GM19468 (cell line): Measurements from ENCODE around the gene ZNF655.
"Not testable (repeated sequence)": the region's sequence is repeated elsewhere in the genome, so short reads cannot be mapped to it uniquely, and the experiment has no call there.

Experiments
- ATAC-seq: cut with Tn5 transposase; IDR thresholded peaks from one replicate; pipeline ENCODE4 v1.9.1; 2021; ENCODE audit warnings: mild to moderate bottlenecking, moderate library complexity, moderate number of reproducible peaks; ENCODE audit not compliant: unreplicated experiment; ENCODE audit errors: extremely low read depth

Gene ZNF655

DNA sequence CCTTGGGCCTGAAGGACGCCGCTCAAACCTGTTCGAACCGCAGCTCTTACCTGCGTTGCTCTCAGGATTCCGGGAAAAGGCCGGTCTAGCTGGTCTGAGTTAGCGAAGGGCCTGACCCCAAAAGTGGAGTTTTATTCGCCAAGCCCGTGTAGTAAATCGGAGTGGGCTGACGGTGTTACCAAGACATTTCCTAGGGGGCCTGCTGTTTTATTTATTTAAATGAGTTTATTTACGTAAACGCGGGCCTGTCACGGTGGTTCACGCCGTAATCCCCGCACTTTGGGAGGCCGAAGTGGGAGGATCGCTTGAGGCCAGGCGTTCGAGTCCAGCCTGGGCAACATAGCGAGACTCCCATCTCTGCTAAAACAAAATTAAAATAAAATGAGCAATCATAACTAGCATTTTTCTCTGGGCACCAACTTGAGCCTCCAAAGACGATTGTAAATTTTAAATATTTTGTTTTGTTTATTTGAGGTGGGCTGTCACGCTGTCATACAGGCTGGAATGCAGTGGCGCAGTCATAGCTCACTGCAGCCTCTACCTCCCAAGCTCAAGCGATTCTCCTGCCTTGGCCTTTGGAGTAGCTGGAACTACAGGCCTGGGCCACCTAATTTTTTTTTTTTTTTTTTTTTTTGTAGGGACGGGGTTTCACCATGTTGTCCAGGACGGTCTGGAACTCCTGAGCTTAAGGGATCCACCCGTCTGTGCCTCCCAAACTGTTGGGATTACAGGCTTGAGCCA is 903 bp downstream of the ZNF655 start:
- no peak for ATAC-seq

DNA sequence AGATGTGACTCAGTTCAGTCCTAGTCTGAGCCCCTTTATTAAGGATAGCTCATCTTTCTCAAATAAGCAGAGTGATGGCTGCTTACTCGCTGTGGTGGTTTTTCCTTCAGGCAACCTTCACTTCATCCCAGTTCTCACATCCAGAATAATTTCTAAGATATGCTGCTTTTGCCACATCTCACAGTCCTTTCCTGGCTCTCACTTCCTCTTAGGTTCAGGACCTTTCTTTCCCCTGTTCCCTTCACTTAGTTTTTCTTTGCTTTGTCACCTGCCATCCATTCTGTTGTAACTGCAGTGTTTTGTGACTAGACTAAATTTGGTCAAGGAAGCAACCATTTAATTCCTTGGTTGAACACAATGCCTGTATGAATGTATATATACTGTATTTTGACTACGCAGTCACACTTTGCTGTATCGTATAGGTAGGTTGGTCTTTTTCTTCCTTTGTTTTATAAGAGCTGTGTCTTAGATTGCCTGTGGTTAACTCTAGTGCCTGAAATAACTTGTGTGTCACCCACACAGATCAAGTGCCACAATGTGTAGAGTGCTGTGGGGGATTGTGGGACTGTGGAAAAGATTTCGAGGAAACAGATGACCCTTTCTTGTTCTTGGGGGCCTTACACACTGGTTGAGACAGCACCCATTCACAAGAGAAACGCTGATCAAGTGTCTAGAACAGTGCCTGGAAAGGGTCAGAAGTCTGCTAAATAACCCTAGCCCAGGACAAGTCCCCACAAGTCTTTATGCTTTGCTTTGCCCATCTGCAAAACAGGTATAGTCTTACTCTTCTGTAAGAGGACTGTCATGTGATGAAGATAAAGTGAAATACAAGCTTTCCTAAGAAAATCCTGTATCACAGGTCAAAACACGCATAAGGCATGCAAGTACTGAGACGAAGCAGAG is 2.6 kb downstream of the ZNF655 start:
- no peak for ATAC-seq

DNA sequence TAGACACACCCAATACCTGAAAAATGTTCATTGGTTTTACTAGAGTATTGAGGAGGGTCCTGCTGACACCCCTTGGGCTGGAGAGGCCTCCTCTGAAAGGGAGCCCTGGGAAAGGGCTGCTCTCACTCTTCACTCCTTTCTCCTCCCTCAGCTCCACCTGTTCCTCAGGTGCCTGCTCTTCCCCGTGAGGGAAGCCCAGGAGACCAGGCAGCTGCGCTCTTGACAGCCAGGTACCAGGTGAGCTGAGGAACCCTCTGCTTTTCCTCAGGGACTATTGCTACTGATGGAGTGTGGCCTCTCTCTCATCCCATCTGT is 3.3 kb downstream of the ZNF655 start:
- no peak for ATAC-seq

DNA sequence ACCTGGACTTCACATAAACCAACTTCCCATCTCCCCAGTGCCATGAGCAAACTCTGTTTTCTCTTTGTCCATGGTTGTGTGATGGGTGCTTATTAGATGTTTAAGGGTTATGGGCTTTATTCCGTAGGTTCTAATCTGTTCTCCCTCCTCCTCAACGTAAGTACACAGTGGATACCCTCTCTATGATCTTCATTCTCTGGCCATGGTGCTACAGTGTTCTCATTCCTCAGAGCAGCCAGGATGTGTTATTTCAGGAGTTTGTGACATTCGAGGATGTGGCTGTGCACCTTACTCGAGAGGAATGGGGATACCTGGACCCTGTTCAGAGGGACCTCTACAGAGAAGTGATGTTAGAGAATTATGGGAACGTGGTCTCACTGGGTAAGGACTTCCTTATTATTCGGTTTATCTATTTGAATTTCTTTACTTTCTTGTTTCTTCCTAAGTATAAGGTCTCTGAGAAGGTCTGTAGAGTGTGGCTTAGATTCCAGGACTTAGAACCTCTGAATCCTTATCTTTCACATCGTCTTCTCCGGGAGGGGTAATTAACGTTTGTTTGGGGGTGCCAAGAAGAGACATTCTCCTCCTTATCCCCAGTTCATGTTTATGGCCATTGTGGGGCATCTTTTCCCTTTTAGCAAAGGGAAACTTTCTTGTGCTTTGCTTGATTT is 3.8 kb downstream of the ZNF655 start:
- no peak for ATAC-seq

DNA sequence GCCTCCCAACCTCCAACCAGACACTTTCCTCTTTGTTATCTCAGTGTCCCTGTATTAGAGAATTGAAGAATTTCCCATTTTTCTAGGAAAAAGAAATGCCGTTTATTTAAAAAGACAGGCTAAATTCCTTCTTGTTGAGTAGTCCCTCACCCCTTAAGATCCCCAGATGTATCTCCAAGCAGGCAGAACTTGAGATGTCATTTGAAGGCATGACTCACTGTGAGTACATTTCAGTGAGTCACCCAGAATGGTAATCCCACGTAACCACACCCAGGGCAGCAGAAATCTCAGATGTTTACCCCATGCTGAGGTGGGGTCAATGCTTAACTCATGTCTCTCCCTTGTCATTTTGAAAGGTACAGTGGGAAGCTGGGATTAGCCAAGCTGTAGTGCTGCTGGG is 4.4 kb downstream of the ZNF655 start:
- no peak for ATAC-seq

DNA sequence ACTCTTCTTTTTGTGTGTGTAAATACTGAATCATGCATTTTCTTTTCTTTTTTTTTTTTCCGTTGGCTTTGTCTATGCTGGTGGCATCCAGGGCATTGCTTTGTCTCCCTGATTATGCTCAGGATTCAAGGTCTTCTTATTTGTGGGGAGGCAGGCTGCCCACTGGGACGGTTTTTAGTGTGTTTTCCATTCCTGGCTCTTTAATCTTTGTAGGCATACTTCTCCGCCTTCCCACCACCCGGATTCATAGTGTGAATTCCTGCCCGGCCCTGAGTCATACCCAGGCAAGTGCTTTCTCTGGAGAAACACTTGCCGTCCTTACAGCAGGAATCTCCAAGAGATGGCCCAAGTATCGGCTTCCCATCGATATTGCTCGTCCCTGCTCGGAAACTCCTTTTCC is 5.2 kb downstream of the ZNF655 start:
- ATAC-seq, result no peak

DNA sequence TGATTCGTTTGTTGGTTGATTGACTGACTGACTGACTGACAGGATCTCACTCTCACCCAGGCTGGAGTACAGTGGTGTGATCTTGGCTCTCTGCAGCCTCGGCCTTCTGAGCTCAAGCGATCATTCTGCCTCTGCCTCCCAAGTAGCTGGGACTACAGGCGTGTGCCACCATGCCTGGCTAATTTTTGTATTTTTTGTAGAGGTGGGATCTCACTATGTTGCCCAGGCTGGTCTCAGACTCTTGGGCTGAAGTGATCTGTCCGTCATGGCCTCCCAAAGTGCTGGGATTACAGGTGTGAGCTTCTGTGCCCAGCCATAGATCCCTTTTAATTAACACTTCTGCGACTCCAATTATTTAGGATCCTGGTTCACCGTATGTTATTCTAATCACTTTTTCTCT is 10.3 kb downstream of the ZNF655 start:
- ATAC-seq, result not testable (repeated sequence)

DNA sequence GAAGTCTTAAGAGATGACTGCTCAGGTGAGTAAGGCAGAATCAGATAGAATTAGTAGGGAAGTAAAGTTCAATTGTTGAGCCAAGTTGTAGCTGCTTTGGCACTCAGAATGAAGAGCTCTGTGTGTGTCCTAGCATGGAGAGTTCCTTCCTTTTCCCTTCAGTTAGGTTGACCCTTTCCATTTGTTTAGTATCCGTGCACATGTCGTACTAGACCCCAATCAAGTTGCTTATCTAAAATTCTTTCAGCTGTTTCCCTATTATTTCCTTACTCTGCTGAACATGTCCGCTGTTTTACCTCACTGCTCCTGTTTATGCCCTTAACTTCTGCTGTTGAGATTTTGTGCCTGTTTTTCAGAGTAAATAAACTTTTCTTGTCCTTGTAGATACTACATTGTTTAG is 13.3 kb downstream of the ZNF655 start:
- ATAC-seq, result no peak

DNA sequence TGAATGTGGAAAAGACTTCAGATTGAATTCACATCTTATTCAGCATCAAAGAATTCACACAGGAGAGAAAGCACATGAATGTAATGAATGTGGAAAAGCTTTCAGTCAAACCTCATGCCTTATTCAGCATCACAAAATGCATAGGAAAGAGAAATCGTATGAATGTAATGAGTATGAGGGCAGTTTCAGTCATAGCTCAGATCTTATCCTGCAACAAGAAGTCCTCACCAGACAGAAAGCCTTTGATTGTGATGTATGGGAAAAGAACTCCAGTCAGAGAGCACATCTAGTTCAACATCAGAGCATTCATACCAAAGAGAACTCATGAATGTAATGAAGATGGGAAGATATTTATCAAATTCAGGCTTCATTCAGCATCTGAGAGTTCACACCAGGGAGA is 14.8 kb downstream of the ZNF655 start:
- ATAC-seq, result no peak

DNA sequence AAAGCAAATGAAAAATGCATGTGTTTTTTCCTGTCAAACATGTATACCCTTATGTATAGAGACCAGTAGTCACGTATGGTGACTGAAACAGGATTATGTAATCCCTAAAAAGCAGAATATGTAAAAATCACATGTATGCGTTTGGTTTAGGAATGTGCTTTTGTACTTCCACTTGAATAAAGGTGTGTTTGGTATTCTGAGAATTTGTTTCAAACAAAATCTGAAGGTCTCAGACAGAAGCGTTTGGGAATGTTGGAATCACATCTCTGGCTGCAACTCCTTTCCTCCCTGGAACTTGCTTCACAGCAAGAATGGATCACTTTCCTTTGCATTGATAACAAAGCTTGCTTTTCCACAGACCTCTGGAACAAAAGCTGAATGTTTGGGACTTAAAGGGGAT is 17.8 kb downstream of the ZNF655 start:
- ATAC-seq, result no peak

DNA sequence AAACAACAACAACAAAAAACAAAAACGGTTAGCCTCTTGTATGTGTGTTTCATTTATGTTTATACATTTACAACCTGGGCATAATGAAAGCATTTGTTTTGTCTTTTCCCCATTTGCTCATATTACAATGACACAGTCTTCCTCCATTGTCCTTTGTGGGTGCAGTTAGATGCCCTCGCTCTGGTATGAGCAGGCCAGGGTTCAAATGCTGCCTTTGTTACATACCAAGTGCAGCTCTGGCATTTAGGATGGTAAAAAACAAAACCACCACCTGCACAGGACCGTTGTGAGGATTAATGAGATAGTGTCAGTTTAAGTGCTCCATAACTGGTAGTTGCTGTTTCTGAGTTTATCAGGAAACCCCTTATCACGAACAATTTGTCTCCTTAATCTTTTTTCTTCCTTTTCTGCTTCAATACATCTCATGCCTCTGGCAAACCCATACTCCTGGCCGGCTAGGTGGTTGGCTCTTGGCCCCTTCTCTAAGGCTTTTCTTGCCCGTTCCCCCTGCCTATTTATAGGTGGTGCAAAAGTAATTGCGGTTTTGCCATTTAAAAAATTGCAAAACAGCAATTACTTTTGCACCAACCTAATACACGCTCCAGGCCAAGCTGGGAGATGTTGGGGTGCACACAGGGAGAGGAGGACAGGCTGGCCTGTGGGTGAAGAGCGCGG is 21.0 kb downstream of the ZNF655 start:
- no peak for ATAC-seq

DNA sequence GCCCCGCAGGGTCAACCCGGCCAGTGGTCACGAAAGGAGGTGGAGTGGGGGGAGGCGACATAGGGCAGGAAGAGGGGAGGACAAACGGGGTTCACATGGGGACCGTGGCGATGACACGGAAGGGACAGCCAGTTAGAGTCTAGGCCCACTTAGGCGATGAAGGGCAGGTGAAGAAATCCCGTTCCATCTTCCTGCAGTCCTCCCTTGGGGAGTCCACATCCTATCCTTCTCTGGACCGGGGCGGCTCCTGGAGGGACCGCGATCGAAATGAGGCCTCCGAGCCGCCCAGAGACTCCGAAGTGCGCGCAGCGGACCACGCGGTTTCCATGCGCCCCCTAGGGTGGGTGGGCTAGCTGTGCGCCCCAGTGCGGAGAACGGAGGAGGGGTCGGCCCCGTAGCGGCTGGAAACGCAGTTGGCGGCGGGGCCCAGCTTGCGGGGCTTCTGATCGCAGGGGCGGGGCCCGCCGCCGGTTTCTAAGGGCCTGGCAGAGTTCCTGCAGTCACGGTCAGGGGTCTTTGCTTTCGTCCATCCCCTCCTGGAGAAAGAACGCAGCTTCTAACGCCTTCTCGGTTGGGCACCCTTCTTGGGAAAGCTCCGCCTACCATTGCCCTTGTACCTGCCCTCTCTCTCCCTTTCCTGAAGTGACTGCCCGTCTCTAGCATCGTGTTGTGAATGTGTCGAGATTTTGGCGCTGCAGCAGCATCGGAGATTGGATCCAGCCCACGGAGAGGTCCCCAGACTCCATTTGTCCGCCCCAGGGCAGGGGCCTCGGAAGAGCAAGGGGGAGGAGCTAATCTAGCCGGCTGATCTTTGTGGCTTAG is 21.7 kb downstream of the ZNF655 start:
- no peak for ATAC-seq

DNA sequence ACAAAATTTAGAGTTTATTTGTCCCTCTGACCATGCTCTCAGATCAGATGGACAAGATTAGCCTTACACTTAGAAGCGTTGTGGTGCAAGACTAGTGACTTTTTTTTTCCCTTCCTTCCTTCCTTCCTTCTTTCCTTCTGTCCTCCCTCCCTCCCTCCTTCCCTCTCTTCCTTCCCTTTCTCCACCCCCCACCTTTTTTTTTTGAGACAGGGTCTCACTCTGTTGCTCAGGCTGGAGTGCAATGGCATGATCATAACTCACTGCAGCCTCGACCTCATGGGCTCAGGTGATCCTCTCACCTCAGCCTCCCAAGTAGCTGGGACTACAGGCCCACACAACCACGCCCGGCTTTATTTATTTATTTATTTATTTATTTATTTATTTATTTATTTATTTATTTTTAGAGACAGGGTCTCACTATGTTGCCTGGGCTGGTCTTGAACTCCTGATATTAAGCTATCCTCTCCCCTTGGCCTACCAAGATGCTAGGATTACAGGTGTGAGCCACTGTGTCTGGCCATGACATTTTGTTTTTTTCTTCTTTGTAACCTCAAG is 22.4 kb downstream of the ZNF655 start:
- ATAC-seq, result not testable (repeated sequence)

DNA sequence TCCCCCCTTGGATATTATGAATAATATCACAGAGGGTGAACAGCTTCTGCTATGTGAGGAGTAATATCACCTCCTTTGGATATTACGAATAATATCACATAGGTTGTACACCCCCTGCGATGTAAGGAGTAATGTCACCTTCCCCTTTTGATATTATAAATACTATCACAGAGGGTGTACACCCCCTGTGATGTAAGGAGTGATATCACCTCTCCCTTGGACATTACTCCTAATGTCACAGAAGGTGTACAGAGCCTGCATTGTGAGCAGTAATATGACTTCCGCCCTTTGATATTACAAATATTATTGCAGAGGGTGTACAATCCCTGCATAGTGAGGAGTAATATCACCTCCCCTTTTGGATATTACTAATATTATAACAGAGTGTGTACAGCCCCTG is 30.4 kb downstream of the ZNF655 start:
- no peak for ATAC-seq

DNA sequence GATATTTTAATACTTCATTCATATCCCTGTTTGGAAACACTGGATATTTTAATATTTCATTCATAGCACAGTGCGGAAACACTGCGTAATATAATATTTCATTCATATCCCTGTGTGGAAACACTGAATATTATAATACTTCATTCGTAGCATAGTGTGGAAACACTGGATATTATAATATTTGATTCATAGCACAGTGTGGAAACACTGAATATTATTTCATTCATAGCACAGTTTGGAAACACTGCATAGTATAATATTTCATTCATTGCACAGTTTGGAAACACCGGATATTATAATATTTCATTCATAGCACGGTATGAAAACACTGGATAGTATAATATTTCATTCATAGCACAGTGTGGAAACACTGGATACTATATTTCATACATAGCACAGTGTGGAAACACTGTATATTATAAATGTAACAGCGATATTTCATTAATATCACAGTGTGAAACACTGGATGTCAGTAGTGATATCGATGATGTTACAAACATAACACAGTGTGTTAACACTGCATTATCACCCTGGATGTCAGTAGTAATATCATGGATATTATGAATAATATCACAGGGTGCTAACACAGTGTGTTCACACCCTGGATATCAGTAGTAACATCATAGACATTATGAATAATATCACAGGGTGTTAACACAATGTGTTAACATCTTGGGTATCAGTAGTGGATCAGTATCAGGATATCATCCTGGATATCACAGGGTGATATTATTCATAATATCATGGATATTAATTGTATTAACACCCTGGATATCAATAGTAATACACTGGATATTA is 36.7 kb downstream of the ZNF655 start:
- no peak for ATAC-seq

DNA sequence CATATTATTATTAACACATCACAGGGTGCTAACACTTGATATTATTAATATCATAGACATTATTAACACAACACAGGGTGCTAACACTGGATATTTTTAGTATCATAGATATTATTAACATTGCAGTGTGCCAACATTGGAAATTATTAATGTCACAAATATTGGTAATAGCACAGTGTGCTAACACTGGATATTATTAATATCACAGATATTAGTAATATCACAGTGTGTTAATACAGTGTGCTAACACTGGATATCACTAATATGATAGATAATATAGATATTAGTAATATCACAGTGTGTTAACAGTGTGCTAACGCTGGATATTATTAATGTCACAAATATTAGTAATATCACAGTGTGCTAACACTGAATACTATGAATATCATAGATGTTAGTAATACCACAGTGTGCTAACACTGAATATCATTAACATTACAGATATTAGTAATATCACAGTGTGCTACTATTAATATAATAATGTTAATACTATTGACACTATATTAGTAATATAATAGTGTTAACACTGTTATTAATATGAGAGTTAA is 38.0 kb downstream of the ZNF655 start:
- no peak for ATAC-seq

DNA sequence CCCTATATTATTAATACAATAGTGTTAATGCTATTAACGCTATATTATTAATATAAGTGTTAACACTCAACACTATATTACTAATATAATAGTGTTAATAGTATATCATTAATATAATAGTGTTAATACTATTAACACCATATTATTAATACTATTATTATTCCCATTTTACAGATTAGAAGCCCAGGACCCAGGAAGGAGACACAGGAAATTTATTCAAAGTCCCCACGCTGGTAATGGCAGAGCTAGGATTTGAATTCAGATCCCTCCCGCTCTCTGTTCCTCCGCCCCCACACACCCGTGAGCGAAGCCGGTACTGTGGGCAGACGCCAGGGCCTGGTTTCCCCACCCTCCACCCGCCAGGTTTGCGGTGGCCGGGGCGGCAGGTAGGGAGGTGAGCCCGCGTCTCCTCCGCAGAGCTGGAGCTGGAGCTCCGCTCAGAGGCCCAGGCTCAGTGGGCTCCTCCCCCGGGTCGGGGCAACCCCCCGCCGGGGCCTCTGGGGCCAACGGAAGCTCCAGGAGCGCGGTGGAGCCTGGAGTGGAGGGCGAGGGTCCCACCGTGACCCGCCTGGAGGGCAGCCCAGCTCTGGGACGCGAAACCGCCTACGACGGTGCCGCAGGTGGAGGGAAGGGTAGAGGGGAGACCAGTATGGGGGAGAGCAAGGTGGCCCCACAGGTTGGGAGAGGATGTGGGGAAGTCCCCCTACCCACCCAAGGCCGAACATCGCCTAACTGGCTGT is 39.5 kb downstream of the ZNF655 start, which contains the start of gene TMEM225B:
TSS of gene TMEM225B (plus strand) at position 506 of the 740 bp plus-strand sequence. CDS start 6,122 bp downstream, outside the sequence.
- no peak for ATAC-seq

DNA sequence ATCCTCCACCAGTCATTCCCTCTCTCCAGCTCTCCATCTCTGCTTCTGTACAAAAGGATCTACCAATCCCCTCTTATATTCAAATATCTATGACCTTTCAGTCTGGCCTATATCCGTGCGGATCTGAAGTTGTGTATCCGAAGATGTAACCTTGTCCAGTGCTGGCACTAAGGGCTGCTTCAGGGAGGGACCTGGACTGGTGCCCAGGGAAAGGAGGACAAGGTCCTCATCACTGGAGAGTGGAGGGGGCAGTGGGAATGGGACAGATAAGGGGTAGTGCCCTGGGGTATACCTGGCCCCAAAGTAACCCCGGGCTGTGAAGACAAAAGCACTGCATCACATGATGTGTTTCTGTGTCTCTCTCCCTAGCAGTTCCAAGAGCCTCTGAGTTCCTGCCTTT is 41.4 kb downstream of the ZNF655 start:
- ATAC-seq, result no peak
